ENCODE results near the gene CHRM2.

DNA sequence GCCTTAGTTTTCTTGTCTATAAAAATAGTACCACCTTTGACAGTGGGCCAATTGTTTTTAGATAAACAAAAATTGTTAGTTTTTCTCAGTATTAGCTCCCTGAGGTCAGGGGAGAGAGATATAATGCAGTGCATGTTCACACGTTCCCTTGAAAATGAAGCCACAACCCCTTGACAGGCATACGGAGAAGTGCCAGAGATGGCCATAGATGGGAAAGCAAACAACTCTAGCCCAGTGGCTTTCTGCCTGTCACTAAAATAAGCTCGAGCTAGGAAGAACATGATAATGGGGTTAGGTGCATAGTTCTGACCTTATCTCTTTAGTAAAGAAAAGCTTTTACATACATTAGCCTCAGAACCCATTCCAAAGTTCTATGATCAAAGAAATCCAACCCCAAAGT is 124.9 kb downstream of the CHRM2 start:
- TF ChIP-seq, protein P1, sequence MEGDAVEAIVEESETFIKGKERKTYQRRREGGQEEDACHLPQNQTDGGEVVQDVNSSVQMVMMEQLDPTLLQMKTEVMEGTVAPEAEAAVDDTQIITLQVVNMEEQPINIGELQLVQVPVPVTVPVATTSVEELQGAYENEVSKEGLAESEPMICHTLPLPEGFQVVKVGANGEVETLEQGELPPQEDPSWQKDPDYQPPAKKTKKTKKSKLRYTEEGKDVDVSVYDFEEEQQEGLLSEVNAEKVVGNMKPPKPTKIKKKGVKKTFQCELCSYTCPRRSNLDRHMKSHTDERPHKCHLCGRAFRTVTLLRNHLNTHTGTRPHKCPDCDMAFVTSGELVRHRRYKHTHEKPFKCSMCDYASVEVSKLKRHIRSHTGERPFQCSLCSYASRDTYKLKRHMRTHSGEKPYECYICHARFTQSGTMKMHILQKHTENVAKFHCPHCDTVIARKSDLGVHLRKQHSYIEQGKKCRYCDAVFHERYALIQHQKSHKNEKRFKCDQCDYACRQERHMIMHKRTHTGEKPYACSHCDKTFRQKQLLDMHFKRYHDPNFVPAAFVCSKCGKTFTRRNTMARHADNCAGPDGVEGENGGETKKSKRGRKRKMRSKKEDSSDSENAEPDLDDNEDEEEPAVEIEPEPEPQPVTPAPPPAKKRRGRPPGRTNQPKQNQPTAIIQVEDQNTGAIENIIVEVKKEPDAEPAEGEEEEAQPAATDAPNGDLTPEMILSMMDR (conservative IDR thresholded peaks at IDR 0.05; ENCODE audit: low read length) = no peak
- no peak for TF ChIP-seq EZH2phosphoT487 (IDR thresholded peaks at IDR 0.05; ENCODE audit: borderline replicate concordance, low read depth, low read length)
